CD4-positive, alpha-beta memory T cell (primary cell): ENCODE measurements around the gene TMEM40. TPM values are rescaled to one million over a fixed set of nuclear protein-coding genes. Genes with fewer than 3 reads are reported as not detected.

Experiments used
- CTCF ChIA-PET: fragments of 350-600 bp; sonication (Branson Sonifier 250); formaldehyde crosslinking; loops from one replicate; lab custom pipeline; 2021; ENCODE audit warnings: inconsistent platforms; ENCODE audit not compliant: partially characterized antibody; lab: Charles Lee
- POLR2A ChIA-PET: fragments of 350-600 bp; sonication (Branson Sonifier 250); formaldehyde crosslinking; loops from one replicate; lab custom pipeline; 2021; ENCODE audit not compliant: partially characterized antibody; lab: Charles Lee
- DNase-seq, 5 donors: peaks; one replicate each; pipeline versions ENCODE4 v3.0.0 to v3.0.0-alpha.2; 2020 to 2022; ENCODE audit warnings: mixed read lengths in 1 of 5
- H3K27ac ChIP-seq: one replicate; pipeline ENCODE4 v1.7.0; 2013; ENCODE audit warnings: low read depth, low read length
- H3K27me3 ChIP-seq: 2 replicates; pipeline ENCODE4 v1.7.0; 2013; ENCODE audit warnings: mild to moderate bottlenecking, low read length, moderate library complexity; ENCODE audit not compliant: insufficient read depth
- H3K36me3 ChIP-seq: 2 replicates; pipeline ENCODE4 v1.7.0; 2013; ENCODE audit warnings: mild to moderate bottlenecking, low read length, moderate library complexity; ENCODE audit not compliant: insufficient read depth
- H3K4me1 ChIP-seq: 2 replicates; pipeline ENCODE4 v1.7.0; 2013; ENCODE audit warnings: mild to moderate bottlenecking, low read length, moderate library complexity; ENCODE audit not compliant: insufficient read depth
- H3K4me3 ChIP-seq, 2 donors: one replicate each; pipeline ENCODE4 v1.7.0; 2013; ENCODE audit warnings: low read length in 2 of 2, mild to moderate bottlenecking in 1 of 2
- H3K9me3 ChIP-seq, 2 donors: one replicate each; pipeline ENCODE4 v1.7.0; 2013; ENCODE audit warnings: low read length in 2 of 2, control low read depth in 1 of 2; ENCODE audit not compliant: control insufficient read depth in 1 of 2
- H3K27ac Mint-ChIP-seq, 7 donors: one replicate each; pipeline ENCODE4 v1.8.0; 2020 to 2021; ENCODE audit warnings: mixed read lengths in 7 of 7, mild to moderate bottlenecking in 6 of 7, inconsistent platforms in 3 of 7, moderate library complexity in 3 of 7
- H3K27me3 Mint-ChIP-seq, 2 donors: one replicate each; pipeline ENCODE4 v1.8.0; 2020 to 2021; ENCODE audit warnings: mixed read lengths in 2 of 2
- H3K36me3 Mint-ChIP-seq, 2 donors: one replicate each; pipeline ENCODE4 v1.8.0; 2020 to 2021; ENCODE audit warnings: mixed read lengths in 2 of 2, inconsistent platforms in 1 of 2, mild to moderate bottlenecking in 1 of 2
- H3K4me1 Mint-ChIP-seq, 4 donors: one replicate each; pipeline ENCODE4 v1.8.0; 2020 to 2021; ENCODE audit warnings: mixed read lengths in 4 of 4, mild to moderate bottlenecking in 1 of 4
- H3K4me3 Mint-ChIP-seq, 8 donors: one replicate each; pipeline ENCODE4 v1.8.0; 2020 to 2021; ENCODE audit warnings: mixed read lengths in 8 of 8, mild to moderate bottlenecking in 7 of 8, moderate library complexity in 6 of 8, inconsistent platforms in 3 of 8
- H3K9me3 Mint-ChIP-seq, 8 donors: one replicate each; pipeline ENCODE4 v1.8.0; 2020 to 2021; ENCODE audit warnings: mixed read lengths in 8 of 8, mild to moderate bottlenecking in 5 of 8, inconsistent platforms in 3 of 8, moderate library complexity in 1 of 8
- intact Hi-C: fragments of 100-400 bp; cut with micrococcal nuclease; formaldehyde crosslinking; loops from one replicate; pipeline ENCODE4 v1.15.1; 2023
- polyA plus RNA-seq, 2 donors: library from polyadenylated mRNA; unstranded; fragments of 300-500 nt; fragmentation: Illumina TruSeq; gene quantifications; one replicate each; pipeline ENCODE4 v1.2.3, GENCODE V29; 2021
- total RNA-seq, 2 experiments: library from RNA; stranded (reverse); gene quantifications; one replicate each; pipeline ENCODE4 v1.2.3, GENCODE V29; 2021

Gene TMEM40
- total RNA-seq (not detected), polyA plus RNA-seq (not detected)

DNA sequence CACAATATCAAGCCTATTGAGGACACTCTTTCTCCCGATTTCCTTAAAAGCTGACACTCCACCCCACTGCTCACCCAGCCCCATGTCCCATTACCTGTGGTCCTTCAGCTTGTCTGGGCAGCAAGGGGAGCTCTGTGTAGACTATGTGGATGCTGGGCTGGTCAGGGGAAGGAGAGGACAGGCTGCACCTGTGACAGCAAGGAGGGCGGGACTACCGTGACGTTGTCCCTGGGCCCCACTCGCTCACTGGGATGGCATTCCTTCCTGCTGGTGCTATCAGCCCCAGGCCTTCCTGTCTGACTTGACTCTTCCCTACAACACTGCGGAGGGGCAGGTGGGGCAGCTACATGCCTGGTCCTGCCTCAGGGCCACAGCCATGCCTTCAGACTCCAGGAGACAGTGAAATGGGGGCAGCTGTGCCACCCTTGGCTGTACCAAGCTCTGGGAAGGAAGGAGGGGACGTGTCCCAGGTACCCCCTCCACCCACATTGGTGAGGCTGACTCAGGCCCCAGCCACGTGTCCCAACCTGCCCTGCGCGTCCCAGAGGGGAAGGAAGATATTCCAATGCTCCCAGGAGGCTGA lies at the start of gene TMEM40:
TMEM40 (minus strand) TSS at position 163 of the 583 bp plus-strand sequence. CDS start 9,427 bp downstream, outside the sequence.
- ChIA-PET CTCF (no interaction called here), POLR2A (no interaction called here)
- Histone ChIP-seq H3K4me3 (no peak within 1 kb of the TSS), H3K36me3 (no peaks in the 10 kb centered on the region), H3K4me1 (peaks cover 3% of the 10 kb centered on the region), H3K27ac (no peak within 1 kb of the TSS), H3K9me3 (no peaks in the 10 kb centered on the region), H3K27me3 (no peaks in the 10 kb centered on the region)
- Mint-ChIP-seq H3K36me3 (no peaks in the 10 kb centered on the region), H3K4me3 (no peak within 1 kb of the TSS), H3K4me1 (peaks cover 5 to 7% (median 6%) of the 10 kb centered on the region in 4 donors), H3K27ac (peak within 1 kb of the TSS in 2 of 7 donors; percentile 38 to 84), H3K9me3 (no peaks in the 10 kb centered on the region), H3K27me3 (peaks cover 5 to 7% of the 10 kb centered on the region in 2 donors)
- intact Hi-C loops: no loop called here
- DNase-seq: no peak

- H3K36me3 Mint-ChIP-seq: no peaks in the 10 kb centered on the region
- peak overlapping the region in 2 of 7 donors; percentile 12 to 26 for H3K27ac Mint-ChIP-seq
- Histone ChIP-seq H3K27ac (no peak overlapping the region), H3K9me3 (no peaks in the 10 kb centered on the region), H3K36me3 (no peaks in the 10 kb centered on the region), H3K4me1 (peaks cover 13% of the 10 kb centered on the region), H3K4me3 (no peak overlapping the region), H3K27me3 (no peaks in the 10 kb centered on the region)
- intact Hi-C loops: no loop called here
- no peaks in the 10 kb centered on the region for H3K9me3 Mint-ChIP-seq
- CTCF ChIA-PET: interaction anchor here (4.3 to 7.1 kb wide), 3 partner anchors 10 to 34 kb away, joined by 47 to 61 read pairs (median 55); partner anchors contain the start of genes CAND2 and RPL32
- H3K27me3 Mint-ChIP-seq: no peaks in the 10 kb centered on the region
- no peak for DNase-seq
- H3K4me3 Mint-ChIP-seq: peak overlapping the region in 7 of 8 donors; percentile 18 to 76 (median 52)
- peaks cover 0 to 21% (median 11%) of the 10 kb centered on the region in 4 donors for H3K4me1 Mint-ChIP-seq
- POLR2A ChIA-PET: interaction anchor here (1.6 to 3.4 kb wide), 2 partner anchors 12 to 33 kb away, joined by 6 to 21 read pairs; partner anchors contain the start of genes CAND2 and RPL32
Observed at GRCh38 chr3:12808587-12808986, 49.5 kb upstream of the TMEM40 start.

- intact Hi-C loops: no loop called here
- Histone ChIP-seq H3K27me3 (no peaks in the 10 kb centered on the region), H3K27ac (no peak overlapping the region), H3K36me3 (no peaks in the 10 kb centered on the region), H3K4me3 (no peak overlapping the region), H3K9me3 (no peaks in the 10 kb centered on the region), H3K4me1 (peaks cover 13% of the 10 kb centered on the region)
- peaks cover 0 to 21% (median 11%) of the 10 kb centered on the region in 4 donors for H3K4me1 Mint-ChIP-seq
- no peaks in the 10 kb centered on the region for H3K36me3 Mint-ChIP-seq
- no peak overlapping the region for H3K4me3 Mint-ChIP-seq
- no peak for DNase-seq
- H3K27ac Mint-ChIP-seq: peak overlapping the region in 2 of 7 donors; percentile 12 to 57
- CTCF ChIA-PET: interaction anchor here (4.3 to 7.1 kb wide), 3 partner anchors 9 to 35 kb away, joined by 47 to 61 read pairs (median 55); partner anchors contain the start of genes CAND2 and RPL32
- POLR2A ChIA-PET: interaction anchor here (1.6 to 3.4 kb wide), 2 partner anchors 11 to 34 kb away, joined by 6 to 21 read pairs; partner anchors contain the start of genes CAND2 and RPL32
- H3K9me3 Mint-ChIP-seq: no peaks in the 10 kb centered on the region
- no peaks in the 10 kb centered on the region for H3K27me3 Mint-ChIP-seq
Observed at GRCh38 chr3:12807601-12808359, 48.7 kb upstream of the TMEM40 start.

GRCh38 chr3:12807066-12807465 lies 48.0 kb upstream of the TMEM40 start:
- peaks cover 13% of the 10 kb centered on the region for H3K4me1 ChIP-seq
- CTCF ChIA-PET: interaction anchor here (5.7 to 7.1 kb wide), 2 partner anchors 8 to 18 kb away, joined by 55 to 61 read pairs; partner anchors contain the start of gene CAND2

DNA sequence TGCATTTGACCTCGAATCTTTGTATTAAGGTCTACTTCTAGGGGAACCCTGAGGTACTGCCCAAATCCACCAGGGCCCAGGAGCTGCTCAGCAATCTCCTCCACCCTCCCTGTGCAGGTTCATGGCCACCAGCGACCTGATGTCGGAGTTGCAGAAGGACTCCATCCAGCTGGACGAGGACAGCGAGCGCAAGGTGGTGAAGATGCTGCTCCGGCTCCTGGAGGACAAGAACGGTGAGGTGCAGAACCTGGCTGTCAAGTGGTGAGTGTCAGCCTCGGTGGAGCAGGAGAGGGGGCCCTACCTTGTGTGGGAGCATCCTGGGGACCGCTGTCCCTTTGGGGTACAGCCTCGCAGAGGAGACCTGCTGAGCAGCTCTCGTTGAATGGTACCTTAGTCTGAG lies 44.3 kb upstream of the TMEM40 start:
- intact Hi-C loops: no loop called here
- POLR2A ChIA-PET: no interaction called here
- H3K4me3 ChIP-seq: no peak overlapping the region
- no peak for DNase-seq
- H3K36me3 Mint-ChIP-seq: no peaks in the 10 kb centered on the region
- H3K4me1 ChIP-seq: no peaks in the 10 kb centered on the region
- no peaks in the 10 kb centered on the region for H3K36me3 ChIP-seq
- no peak overlapping the region for H3K27ac ChIP-seq
- no peak overlapping the region for H3K27ac Mint-ChIP-seq
- no peaks in the 10 kb centered on the region for H3K27me3 Mint-ChIP-seq
- peaks cover 0 to 7% (median 0%) of the 10 kb centered on the region in 4 donors for H3K4me1 Mint-ChIP-seq
- CTCF ChIA-PET: no interaction called here
- H3K4me3 Mint-ChIP-seq: no peak overlapping the region
- no peaks in the 10 kb centered on the region for H3K27me3 ChIP-seq
- no peaks in the 10 kb centered on the region for H3K9me3 ChIP-seq
- no peaks in the 10 kb centered on the region for H3K9me3 Mint-ChIP-seq

More at GRCh38 chr3:12807066-12807465, 48.0 kb upstream of the TMEM40 start:
- Histone ChIP-seq H3K27me3 (no peaks in the 10 kb centered on the region), H3K4me3 (no peak overlapping the region), H3K9me3 (no peaks in the 10 kb centered on the region), H3K27ac (no peak overlapping the region), H3K36me3 (no peaks in the 10 kb centered on the region)
- H3K4me1 Mint-ChIP-seq: peaks cover 0 to 21% (median 11%) of the 10 kb centered on the region in 4 donors
- DNase-seq: no peak
- no peaks in the 10 kb centered on the region for H3K36me3 Mint-ChIP-seq
- no peaks in the 10 kb centered on the region for H3K9me3 Mint-ChIP-seq
- intact Hi-C loops: no loop called here
- POLR2A ChIA-PET: no interaction called here
- no peak overlapping the region for H3K4me3 Mint-ChIP-seq
- no peaks in the 10 kb centered on the region for H3K27me3 Mint-ChIP-seq
- no peak overlapping the region for H3K27ac Mint-ChIP-seq

DNA sequence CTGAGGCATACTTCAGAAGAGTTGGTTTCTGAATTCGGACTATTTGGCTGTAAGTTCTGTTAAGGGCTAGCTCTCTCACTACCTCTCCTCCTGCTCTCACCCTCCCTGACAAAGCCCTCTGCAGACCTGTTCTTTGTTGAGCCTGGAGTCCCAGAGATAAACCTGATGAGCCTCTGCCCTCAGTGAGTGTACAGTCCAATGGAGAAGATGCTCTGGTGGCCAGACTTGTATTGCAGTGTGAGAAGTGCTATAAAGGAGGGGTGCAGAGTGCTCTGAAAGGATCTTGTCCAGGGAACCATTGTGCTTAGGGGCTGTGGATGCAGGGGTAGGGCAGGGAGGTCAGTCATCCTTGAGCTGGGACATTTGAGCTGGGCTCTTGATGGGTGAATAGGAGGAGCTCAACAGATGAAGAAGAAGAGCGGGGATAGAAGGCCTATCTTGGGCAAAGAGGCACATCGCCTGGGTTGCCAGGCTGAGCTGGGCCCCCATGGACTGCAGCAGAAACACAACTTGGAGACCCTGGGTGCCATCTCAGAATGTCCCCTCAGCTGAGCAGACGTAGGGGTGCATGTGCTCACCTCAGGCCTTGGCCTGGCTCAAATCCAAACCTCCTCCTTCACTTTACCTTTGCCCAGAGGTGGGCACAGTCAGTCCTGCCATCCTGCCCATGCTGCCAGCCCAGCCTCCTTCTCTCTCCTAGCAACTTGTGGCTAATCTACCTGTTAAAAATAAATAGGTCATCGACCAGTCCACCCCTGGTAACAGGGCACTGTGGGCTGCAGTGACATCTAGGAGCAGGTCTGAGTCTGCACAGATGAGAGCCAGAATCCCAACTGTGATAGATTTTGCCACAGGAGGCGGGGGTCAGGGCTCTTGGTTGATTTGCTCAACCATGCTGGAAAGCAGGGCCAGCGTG lies 40.7 kb upstream of the TMEM40 start:
- peaks cover 9% of the 10 kb centered on the region for H3K4me1 ChIP-seq
- Mint-ChIP-seq H3K4me3 (peak overlapping the region in 2 of 8 donors; percentile 12 to 55), H3K27me3 (peaks cover 0 to 6% of the 10 kb centered on the region in 2 donors), H3K4me1 (peaks cover 2 to 22% (median 11%) of the 10 kb centered on the region in 4 donors), H3K36me3 (no peaks in the 10 kb centered on the region), H3K27ac (no peak overlapping the region), H3K9me3 (no peaks in the 10 kb centered on the region)
- H3K27ac ChIP-seq: no peak overlapping the region
- ChIA-PET CTCF (interaction anchor here (1.2 to 6.5 kb wide), 2 partner anchors 10 to 13 kb away, joined by 3 to 55 read pairs; no protein-coding TSS in a partner anchor), POLR2A (no interaction called here)
- no peaks in the 10 kb centered on the region for H3K9me3 ChIP-seq
- intact Hi-C loops: no loop called here
- H3K4me3 ChIP-seq: no peak overlapping the region
- no peaks in the 10 kb centered on the region for H3K36me3 ChIP-seq
- H3K27me3 ChIP-seq: no peaks in the 10 kb centered on the region
- no peak for DNase-seq
